SKM-1 (cell line): Measurements from ENCODE around the gene QSOX2.

Experiments used
- DNase-seq: peaks from one replicate; lab custom pipeline; 2025; ENCODE audit not compliant: unreplicated experiment; lab: John Stamatoyannopoulos, UW

QSOX2 gene

GRCh38 chr9:136245219-136246150 lies at the start of gene QSOX2:
Gene QSOX2 (minus strand): TSS chr9:136245812. CDS start chr9:136245803, 9 bp downstream.
- DNase-seq: peak; percentile 33

GRCh38 chr9:136295055-136295454 lies 49.4 kb upstream of the QSOX2 start:
- DNase-seq: no peak

- DNase-seq: no peak
Observed at GRCh38 chr9:136294437-136294836, 48.8 kb upstream of the QSOX2 start.

- no peak for DNase-seq
Observed at GRCh38 chr9:136293476-136294077, 48.0 kb upstream of the QSOX2 start.

GRCh38 chr9:136292591-136293448 lies 47.2 kb upstream of the QSOX2 start:
- DNase-seq: no peak

- DNase-seq: no peak
Observed at GRCh38 chr9:136292026-136292538, 46.5 kb upstream of the QSOX2 start.

- DNase-seq: no peak
Observed at GRCh38 chr9:136291306-136292025, 45.9 kb upstream of the QSOX2 start.

GRCh38 chr9:136290508-136291000 lies 44.9 kb upstream of the QSOX2 start:
- DNase-seq: no peak

- no peak for DNase-seq
Observed at GRCh38 chr9:136289651-136290507, 44.3 kb upstream of the QSOX2 start.

GRCh38 chr9:136287960-136288753 lies 42.5 kb upstream of the QSOX2 start:
- no peak for DNase-seq

- no peak for DNase-seq
Observed at GRCh38 chr9:136286987-136287379, 41.4 kb upstream of the QSOX2 start.

- DNase-seq: no peak
Observed at GRCh38 chr9:136286359-136286986, 40.9 kb upstream of the QSOX2 start.

- no peak for DNase-seq
Observed at GRCh38 chr9:136285501-136286358, 40.1 kb upstream of the QSOX2 start.

GRCh38 chr9:136284951-136285350 lies 39.3 kb upstream of the QSOX2 start:
- DNase-seq: no peak

GRCh38 chr9:136284311-136284710 lies 38.7 kb upstream of the QSOX2 start:
- no peak for DNase-seq

GRCh38 chr9:136283291-136284235 lies 38.0 kb upstream of the QSOX2 start:
- peak; percentile 51 for DNase-seq
